ENCODE data around the gene SASH1.

The SASH1 gene

DNA sequence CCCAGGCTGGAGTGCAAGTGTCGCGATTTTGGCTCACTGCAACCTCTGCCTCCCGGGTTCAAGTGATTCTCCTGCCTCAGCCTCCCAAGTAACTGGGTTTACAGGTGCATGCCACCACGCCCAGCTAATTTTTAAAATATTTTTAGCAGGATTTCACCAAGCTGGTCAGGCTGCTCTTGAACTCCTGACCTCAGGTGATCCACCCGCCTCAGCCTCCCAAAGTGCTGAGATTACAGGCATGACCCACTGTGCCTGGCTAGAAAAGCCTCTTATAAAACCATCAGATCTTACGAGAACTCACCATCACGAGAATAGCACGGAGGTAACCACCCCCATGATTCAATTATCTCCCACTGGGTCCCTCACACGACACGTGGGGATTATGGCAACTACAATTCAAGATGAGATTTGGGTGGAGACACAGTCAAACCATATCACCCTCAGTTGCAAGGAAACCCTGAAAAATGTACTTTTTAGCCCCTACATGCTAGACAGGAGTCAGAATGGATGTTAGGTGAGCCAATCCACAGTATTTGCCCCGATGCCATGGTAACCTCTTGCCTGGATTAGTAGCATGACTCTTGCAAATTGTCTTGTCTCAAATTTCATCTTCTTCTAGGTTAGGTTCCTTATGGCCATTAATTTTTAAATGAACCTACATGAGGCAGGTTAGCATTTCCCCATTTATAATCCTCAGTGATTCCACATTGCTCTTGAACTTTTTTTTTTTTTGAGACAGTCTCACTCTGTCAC is 17.1 kb upstream of the SASH1 start:
- DNase-seq (ENCODE audit: low read depth), result no peak
- H3K4me3 ChIP-seq (ENCODE audit: low read depth, low read length), result no peak overlapping the region
- no peak for TF ChIP-seq CTCF (IDR thresholded peaks at IDR 0.05; ENCODE audit: low read depth, low read length, missing control alignments)

- TF ChIP-seq CTCF (IDR thresholded peaks at IDR 0.05; ENCODE audit: low read depth, low read length, missing control alignments), result no peak
- H3K4me3 ChIP-seq (ENCODE audit: low read depth, low read length), result no peak overlapping the region
- no peak for DNase-seq (ENCODE audit: low read depth)
Observed at GRCh38 chr6:148328876-148329555, 13.6 kb upstream of the SASH1 start.

- no peak for TF ChIP-seq CTCF (IDR thresholded peaks at IDR 0.05; ENCODE audit: low read depth, low read length, missing control alignments)
- DNase-seq (ENCODE audit: low read depth), result no peak
- no peak overlapping the region for H3K4me3 ChIP-seq (ENCODE audit: low read depth, low read length)
Observed at GRCh38 chr6:148329596-148330381, 12.8 kb upstream of the SASH1 start.

GRCh38 chr6:148332088-148332487 is 10.6 kb upstream of the SASH1 start:
- no peak overlapping the region for H3K4me3 ChIP-seq (ENCODE audit: low read depth, low read length)
- no peak for TF ChIP-seq CTCF (IDR thresholded peaks at IDR 0.05; ENCODE audit: low read depth, low read length, missing control alignments)
- no peak for DNase-seq (ENCODE audit: low read depth)

DNA sequence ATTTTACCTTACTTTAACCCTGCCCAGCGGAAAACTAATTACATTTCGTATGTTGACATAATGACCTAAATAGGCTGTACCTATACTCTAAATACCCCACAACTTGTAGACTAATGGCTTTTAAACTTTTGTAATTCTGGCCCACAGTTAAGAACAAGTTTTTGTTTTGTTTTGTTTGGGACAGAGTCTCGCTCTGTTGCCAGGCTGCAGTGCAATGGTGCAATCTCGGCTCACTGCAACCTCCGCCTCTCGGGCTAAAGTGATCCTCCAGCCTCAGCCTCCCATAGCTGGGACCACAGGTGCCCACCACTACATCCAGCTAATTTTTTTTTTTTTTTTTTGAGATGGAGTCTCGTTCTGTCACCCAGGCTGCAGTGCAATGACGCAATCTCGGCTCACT is 5.7 kb upstream of the SASH1 start:
- no peak for DNase-seq (ENCODE audit: low read depth)
- TF ChIP-seq CTCF (IDR thresholded peaks at IDR 0.05; ENCODE audit: low read depth, low read length, missing control alignments), result no peak
- no peak overlapping the region for H3K4me3 ChIP-seq (ENCODE audit: low read depth, low read length)

DNA sequence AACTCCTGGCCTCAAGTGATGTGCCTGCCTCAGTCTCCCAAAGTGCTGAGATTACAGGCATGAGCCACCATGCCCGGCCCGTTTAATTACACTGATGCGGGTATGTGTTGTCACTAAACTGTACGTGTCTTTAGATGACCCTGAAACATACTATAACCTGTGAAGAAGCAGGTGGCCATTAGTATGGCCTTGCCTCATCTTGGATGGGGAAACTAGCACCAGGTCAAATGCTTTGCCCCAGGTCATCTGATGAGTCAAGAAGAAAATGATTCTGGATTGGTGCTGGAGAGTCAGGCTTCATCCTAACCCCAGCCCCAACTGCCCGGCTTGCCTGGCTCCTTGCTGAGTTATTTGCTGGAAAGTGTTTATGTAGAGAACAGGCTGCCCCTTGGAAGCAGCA is 2.9 kb upstream of the SASH1 start:
- no peak for DNase-seq (ENCODE audit: low read depth)
- H3K4me3 ChIP-seq (ENCODE audit: low read depth, low read length), result no peak overlapping the region
- no peak for TF ChIP-seq CTCF (IDR thresholded peaks at IDR 0.05; ENCODE audit: low read depth, low read length, missing control alignments)
